Measurements from ENCODE around the gene POLR2A.
"Not testable (repeated sequence)": the region's sequence is repeated elsewhere in the genome, so short reads cannot be mapped to it uniquely, and the experiment has no call there.

Gene POLR2A

DNA sequence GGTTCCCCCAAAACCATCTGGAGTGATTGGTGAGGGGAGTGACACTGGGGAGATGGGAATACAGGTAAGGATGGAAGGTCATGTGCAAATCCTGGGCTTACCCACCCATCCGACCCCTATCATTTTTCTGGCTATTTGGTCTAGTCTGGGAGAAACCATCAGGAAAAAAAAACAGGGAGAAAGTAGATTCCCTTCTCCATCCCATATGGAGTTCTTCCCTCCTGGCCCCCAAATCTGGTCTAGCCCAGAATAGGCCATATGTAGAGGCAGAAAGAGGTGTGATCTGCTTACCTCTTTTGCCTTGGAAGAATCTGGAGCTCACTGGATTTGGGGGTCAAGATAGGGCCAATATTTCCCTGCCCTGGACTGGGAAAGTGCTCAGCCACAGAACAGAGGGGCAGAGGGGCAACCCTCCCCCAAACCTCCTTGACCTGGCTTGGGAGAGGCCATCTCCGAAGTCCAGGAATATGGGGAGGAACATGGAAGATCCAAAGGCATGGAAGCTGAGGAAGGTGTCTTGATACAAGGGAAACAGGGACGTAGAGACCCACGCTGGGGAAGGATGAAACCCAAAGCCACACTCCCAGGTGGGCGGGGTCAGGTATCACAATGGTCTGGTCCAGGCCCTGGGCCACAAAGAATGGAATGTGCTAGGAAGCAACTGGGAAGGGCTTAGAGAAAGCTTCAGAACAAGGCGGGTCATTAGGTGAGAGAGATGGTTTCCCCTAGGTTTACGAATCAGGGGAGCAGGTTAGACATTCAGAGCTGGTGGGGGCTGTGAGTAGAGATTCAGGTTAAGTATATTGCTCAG, 23.1 kb upstream of the POLR2A start:
- no peak for FAIRE-seq

DNA sequence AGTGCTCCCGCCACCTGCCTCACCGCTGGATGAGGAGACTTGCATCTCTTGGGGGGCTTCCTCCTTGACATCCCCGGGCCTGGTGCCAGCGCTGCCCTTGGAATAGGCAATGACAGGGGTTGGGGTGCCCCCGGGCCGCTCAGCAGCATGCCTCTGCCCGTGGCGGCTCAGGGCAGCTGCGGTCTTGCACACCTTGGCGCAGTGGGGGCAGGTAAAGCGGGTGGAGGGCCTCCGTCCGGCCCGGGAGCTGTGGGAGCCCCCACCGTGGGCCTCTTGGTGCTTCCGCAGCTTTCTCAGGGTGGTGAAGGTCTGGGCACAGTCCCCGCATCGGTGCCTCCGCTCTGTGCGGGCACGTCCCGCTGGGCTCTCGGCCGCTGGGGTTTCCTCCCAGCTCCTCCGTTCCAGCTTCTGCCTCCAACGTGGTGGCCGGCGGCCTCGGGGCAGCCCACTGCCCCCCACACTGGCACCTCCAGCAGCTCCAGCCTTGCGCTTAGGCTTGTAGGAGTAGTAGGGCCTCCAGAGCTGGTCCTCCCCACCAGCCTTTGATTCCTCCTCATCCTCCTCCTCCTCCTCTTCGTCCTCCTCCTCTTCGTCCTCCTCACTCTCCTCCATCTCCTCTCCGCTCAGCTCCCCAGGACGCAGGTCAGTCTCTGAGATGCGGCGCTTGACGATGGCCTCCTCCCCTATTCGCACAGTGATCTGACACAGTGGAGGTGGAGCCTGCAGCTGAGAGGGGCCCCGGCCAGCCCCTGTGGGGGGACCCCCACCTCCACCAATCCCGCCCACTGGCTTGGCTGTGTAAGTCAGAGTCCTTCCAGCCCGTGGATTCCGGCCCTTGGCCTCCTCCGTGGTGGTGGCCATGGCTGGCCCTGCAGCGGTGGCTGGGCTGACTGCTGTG, 21.4 kb upstream of the POLR2A start:
- no peak for FAIRE-seq

DNA sequence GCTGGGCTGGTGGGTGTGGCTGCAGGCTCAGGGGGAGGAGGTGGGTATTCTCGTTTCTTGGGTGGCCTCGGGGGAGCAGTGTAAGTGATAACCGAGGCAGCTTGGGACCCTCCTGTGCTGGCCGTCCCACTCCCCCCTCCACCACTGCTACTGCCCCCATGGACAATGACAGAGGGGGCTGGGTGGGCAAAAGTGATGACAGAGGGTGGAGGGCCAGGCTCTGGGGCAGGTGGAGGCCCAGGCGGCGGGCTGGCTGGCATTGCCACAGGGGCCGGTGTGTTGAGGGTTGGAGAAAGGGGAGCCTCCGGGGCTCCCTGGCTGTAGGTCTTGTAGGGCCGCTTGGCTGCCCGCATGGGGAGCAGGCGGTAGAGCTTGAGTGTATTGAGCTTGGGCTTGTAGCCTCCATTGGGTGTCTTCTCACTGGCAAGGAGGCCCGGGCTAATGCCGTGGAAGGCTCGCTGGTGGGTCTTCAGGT, 20.8 kb upstream of the POLR2A start:
- no peak for FAIRE-seq

DNA sequence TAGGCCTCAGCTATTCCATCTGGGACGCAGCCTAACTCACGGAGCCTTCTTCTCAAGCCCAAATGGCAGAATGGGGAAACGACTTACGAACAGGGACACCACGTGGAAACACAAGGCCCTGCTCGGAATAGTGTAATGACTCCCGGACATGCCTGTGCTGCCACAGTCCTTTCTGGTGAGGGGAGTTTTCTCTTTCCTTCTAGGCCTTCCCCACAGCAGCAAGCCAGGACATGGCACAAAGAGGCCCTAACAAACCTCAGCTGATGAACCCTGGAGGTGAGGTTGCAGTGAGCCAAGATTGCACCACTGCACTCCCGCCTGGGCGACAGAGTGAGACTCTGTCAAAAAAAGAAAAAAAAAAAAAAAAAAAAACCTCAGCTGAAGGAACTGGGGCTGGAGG, 20.1 kb upstream of the POLR2A start:
- no peak for FAIRE-seq

DNA sequence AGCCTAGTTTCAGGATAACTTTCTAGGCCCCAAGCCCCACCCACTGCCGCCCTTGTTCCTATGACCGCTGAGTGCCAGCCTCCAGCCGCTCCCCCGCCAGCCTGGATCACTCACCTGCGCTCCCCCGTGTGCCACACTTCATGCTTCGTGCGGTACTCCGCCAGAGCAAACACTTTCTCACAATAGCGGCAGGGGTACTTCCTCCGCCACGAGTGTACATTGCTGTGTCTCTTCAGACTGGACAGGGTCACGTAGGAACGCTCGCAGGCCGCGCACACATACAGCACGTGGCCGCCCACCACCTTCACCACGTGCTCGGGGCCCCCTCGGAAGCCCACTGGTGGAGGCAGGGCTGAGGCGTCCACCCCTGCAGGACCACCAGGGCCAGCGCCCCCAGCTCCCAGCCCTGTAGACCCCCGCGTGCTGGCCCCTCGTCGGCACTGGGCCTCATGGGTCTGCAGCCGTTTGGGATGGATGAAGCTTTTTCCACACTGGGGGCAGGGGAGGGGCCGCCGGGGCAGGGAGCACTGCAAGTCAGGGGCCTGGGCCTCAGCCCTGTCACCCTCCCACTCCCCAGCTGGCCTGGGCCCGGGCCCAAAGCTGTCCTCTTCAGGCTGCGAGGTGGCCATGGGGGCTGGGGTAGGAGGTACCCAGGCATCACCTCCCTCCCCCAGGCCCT, 18.4 kb upstream of the POLR2A start:
- no peak for FAIRE-seq

DNA sequence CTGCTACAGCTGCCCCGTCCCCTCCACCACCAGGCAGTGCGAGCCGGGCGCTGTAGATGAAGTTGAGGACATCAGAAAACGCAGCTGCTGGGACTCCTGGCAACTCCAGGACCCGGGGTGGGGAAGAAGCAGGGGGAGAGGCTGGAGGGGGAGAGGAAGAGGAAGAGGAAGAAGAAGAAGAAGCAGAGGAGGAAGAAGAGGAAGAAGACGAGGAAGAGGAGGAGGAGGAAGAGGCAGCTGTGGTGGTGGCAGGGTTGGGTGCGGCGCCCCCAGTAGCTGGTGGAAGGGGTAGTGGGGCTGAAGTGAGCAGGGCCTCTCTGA, 17.9 kb upstream of the POLR2A start:
- no peak for FAIRE-seq

DNA sequence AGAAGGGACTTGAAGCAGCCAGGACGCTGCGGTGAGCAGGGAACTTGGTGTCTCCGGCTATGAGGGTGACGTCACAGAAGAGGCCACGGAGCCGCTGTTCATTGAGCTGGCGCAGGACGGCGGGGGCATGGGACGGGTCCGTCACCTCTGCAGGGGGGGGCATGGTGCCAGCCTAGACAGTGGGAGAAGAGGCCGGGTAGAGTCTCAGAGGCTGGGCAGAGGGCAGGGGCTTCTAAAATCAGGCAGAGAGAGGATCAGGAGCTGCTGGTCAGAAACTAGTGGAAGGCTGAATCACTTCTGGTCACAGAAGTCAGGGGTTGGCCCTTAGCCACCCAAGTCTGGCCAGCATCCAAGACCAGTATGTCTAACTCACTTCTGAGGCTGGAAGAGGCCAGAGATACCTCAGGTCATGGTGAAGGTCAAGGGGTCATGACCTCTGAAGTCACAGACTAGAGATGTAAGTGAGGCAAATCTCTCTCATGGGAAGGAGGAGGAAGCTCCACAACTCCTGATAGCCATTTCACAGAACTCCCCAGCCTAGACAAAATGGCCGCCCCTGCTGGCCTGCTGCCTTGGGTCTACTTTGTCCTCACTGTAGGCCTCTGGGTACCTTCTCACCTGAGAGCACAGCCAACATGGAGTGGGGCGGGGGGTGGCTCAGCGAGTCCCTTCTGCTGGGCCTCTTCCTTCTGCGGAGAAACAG, 17.4 kb upstream of the POLR2A start:
- FAIRE-seq: no peak

DNA sequence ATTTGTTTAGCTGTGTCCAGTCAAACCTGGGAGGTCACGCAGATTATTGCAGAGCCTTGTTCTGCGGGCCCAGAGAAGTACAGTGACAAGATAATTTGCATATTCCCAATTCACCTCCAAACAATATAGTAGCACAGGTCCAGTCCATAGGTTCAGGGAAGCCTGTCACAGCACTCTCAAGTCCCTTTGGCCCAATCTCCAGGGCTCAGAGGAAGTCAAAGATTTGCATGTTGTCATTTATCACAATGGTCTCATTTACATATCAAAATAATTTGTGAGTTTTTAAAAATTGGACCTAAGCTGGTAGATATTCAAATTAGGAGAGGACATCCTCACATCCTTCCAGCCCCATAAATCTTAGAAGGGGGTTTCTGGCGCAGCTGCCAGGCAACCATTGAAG, 16.7 kb upstream of the POLR2A start:
- no peak for FAIRE-seq

DNA sequence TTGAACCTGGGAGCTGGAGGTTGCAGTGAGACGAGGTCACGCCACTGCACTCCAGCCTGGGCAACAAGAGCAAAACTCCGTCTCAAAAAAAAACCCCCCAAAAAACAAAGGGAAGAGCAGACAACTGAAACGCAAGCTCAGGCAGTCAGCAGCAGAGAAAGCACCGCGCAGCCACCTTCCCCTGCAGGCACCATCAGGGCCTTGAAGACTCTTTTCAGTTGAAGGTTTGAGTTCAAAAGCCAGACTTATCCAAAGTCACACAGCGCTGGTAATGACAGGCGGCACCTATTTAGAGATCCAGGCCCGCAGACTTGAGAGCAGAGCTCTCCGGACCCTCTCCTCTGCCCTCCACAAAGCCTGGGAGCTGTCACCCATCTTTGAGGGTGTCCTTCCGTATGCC, 15.9 kb upstream of the POLR2A start:
- no peak for FAIRE-seq

DNA sequence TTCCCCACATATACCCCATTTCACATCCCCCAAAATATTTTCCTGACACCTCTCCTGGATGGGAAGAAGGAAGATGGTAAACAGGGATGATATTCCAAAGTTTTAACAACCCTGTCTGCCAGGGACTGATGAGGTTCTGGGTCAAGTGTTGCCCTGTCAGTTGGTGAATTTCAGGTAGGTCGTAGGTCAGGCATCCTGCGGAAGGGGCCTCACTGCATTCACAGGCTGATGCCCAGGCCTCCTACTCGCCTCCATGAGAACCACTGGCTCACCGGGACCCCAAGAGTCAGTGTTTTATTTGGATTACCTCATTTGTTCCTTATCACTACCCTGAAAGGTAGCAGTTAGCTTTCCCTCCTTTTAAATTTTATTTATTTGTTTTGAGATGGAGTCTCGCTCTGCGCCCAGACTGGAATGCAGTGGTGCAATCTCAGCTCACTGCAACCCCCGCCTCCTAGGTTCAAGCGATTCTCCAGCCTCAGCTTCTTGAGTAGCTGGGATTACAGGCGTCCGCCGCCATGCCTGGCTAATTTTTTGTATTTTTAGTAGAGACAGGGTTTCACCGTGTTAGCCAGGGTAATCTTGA, 15.3 kb upstream of the POLR2A start:
- no peak for FAIRE-seq

DNA sequence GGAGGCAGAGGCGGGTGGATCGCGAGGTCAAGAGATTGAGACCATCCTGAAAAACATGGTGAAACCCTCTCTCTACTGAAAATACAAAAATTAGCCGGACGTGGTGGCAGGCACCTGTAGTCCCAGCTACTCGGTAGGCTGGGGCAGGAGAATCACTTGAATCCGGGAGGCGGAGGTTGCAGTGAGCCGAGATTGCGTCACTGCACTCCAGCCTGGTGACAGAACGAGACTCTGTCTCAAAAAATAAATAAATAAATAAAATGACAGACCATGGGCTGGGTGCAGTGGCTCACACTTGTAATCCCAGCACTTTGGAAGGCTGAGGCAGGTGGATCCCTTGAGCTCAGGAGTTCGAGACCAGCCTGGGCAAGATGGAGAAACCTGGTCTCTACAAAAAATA, 14.3 kb upstream of the POLR2A start:
- FAIRE-seq: not testable (repeated sequence)

DNA sequence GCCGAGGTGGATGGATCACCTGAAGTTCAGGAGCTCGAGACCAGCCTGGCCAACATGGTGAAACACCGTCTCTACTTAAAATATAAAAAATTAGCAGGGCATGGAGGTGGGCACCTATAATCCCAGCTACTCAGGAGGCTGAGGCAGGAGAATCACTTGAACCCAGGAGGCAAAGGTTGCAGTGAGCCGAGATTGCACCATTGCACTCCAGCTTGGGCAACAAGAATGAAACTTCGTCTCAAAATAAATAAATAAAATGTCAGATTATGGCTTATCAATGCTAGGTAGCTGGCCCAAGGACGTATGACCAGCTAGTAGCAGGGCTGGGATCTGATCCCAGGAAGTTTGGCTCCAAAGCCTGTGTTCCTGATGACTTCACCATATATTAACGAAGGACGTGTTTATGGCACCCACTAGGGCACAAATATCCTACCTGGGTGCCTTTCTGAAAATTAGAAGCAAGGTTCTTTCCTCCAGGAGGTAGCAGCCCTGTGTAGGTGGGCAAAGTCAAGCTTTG, 13.7 kb upstream of the POLR2A start:
- not testable (repeated sequence) for FAIRE-seq

DNA sequence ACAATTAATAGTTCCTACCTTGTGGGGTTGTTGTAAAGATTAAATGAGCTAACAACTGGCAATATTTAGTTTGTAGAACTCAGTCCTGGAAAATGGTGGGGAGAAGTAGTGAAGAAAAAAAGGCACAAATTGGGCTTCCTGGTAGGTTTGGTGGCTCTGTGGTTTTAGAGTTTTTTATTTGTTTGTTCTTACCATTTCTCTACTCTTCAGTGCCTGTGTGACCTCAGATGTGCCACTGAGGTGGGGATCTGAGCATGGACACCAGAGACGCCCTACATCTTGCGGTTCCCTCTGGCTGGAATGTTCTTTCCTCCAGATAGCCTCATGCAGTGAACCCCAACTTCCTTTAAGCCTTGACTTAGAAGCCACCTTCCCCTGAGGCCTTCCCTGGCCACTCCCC, 12.4 kb upstream of the POLR2A start:
- no peak for FAIRE-seq

DNA sequence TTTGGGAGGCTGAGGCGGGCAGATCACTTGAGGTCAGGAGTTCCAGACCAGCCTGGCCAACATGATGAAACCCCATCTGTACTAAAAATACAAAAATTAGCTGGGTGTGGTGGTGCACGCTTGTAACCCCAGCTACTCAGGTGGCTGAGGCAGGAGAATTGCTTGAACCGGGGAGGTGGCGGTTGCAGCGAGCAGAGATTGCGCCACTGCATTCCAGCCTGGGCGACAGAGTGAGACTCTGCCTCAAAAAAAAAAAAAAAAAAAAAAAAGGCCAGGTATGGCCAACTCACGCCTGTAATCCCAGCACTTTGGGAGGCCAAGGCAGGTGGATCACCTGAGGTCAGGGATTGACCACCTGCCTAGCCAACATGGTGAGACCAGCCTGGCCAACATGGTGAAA, 9.4 kb upstream of the POLR2A start:
- not testable (repeated sequence) for FAIRE-seq

DNA sequence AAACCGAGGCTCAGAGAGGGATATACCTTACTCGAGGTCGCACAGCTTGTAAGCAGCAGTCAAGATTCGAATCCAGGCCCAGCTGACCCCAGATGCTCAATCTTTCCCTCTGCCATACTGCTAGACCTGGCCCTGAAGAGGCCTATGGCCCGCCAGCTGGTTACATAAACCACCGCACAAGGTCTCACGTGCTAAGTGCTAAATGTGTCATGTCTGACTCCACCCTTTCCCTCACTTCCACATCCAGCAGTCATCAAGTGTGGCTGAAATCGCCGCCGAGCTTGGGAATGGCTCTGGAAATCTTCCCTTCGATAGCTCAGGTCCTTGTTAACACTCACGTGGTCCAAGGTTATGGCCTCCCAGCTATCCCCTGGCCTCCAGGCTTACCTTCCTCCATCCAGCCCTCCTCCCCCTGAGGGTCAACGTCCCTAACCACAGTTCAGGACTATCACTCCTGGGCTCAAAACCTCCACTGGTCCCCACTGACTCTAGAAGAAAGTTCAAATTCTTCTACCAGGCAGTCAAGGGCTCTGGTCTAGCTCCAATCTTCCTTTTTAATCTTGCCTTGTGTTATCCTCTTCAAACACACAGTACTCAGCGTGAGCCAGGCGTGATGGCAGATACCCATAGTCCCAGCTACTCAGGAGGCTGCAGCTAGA, 8.3 kb upstream of the POLR2A start:
- FAIRE-seq: no peak

DNA sequence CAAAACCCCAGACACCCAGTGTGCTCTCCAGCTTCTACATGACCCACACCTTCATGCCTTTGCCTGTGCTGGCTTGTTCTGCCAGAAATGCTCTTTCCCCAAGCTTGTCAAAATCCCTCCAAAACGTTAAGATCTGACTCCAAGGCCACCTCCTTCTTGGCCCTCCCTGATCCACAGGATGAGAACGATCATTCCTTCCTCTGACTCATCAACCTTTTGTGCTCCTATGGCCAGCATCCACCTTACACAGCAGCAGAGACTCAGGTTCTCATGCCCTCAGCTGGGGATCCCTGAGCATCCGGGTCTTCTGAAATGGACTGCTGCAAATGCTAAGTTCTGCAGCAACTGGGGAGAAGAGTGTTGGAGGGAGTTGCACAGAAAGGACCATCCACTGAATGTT, 7.7 kb upstream of the POLR2A start:
- FAIRE-seq: no peak

DNA sequence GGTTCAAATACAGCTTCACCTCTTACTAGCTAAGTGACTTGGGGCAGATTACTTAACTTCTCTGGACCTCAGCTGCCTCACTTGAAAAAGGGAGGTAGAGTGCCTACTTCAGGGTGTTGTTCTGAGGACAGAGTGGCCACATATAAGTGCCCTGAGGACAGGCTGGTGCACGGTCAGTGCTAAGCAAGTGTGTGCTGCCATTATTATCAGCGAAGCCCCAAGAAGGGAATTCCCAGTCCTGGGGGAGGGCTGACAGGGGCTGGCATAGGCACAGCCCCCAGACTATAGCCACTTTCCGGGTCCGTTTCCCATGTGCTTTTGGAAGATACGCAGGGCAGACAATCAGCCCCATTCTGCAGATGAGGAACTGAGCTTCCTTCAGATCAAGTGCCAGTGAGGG, 7.2 kb upstream of the POLR2A start:
- no peak for FAIRE-seq

DNA sequence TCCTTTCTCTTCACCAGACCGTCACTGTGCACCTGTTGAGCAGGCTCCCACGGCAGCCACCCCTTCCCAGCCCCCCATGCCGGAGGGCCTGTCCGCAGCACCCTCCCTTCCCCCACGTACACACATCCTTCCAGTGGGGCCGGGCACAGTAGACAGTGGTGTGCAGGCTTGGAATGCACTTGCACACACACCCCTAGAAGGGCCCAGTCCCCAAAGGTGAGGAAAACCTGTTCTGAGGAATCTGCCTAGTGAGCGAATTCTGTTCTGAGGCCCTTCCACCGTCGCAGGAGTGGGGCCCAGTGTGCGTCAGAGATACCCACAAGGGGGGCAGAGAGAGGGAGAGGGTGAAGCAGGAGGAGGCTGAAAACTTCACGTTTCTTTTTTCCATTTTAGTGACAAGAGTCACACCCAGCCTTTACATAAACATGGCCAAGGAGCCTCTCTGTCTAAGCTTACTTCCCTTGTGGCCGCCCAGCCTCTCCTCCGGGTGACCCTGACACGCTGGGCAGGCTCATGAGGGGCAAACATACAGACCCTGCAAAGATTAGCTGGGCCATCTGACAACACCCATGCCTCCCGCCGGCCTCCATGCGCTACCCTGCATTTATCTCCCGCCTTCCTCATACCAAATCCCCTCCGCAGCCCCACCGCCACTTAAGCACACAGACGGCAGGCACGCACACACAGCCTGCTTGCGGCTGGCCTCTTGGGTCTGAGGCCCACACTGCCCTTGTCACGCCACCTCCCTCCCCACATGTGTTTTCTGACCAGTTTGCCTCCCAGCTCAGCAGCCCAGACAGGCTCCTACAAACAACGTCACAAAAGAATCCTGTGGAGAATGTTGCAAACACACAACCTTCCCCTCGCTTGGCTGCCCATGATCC, 6.5 kb upstream of the POLR2A start:
- FAIRE-seq: no peak

DNA sequence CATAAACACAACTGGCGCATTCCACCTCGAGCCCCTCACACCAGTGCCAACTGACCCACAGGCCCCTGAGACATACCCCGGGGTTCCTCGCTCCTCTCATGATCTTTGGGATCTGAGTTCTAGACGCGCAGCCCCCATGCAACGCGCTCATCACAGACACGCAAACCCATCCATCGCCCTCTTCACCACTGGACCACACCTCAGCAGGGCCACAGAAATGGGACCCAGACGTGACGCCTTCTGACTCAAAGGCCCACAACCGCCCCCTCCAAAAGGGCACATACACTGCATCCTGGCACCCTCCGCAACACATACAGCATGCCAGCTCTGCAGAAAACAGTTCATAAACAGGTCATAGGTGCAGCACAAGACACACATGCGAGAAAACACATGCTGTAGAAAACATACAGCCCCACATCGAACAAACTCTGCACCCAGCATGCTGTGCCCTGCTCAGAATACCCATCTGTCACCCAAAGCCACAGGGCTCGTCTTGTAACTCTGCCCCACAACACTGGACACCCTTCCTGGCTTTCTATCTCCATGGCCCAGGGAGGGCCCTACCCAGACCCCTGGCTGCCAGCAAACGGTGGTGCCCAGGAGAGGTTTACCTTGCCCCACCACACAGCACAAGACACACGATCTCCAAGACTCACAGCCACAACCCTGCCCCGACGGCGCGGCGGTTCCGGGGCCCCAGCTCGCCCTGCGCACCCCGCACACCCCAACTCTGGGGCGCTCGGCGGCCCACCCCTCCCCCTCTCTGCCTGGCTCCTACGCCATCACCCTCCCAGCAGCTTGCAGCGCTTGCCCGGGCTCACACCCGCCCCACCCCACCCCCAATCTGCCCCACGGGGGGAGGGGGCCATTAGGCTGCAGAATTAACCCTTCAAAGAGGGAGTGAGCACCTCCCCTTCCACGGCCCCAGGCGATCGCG, 5.6 kb upstream of the POLR2A start:
- FAIRE-seq: no peak

Measured in colon (tissue), 2 donors.